ENCODE results near the gene PCYT2. TPM values are rescaled to one million over a fixed set of nuclear protein-coding genes. Genes with fewer than 3 reads are reported as not detected.

Gene PCYT2
- total RNA-seq, 1 donor from 2014 or later, result 93.2 TPM

DNA sequence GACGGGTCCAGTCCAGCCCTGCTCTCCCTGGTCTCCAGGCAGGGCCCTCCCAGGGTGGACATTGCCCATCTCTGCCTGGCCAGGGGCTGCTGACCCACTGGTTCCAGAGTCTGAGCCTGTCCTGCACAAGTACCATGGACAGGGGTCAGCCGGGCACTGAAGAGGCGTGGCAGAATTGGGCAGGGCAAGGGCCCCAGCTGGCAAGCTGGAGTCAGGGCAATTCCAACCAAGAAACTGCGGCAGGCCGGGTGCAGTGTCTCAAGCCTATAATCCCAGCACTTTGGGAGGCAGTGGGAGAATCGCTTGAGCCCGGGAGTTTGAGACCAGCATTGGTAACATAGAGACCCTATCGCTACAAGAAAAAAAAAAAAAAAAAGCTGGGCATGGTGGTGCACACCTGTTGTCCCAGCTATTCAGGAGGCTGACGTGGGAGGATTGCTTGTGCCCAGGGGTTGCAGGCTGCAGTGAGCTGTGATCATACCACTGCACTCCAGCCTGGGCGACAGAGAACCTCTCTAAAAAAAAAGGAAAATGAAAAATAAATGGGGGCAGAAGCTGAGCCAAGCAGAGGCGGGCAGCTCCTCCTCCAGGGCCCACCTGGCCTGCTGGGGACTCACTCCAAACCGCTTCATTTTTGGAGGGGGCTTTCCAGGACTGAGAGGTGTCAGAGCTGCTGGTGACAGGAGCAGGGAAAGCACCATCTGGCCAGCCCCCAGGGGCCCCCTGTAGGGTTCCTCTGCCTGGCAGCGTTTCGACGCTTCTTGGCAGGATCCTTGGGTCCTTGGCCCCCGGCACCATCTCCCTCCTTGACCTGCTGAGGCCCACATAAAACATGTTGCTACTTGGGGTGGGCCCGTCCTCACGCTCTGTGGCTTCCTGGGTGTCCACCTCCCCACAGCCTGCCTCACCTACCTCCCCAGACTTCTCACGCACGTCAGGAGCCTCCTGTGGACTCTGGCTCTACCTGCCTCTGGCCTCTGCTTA is 19.2 kb upstream of the PCYT2 start:
- no peak overlapping the region for H3K4me3 Mint-ChIP-seq (ENCODE audit: low read depth)
- H3K36me3 Mint-ChIP-seq (ENCODE audit: insufficient read depth), result no peaks in the 10 kb centered on the region
- no peaks in the 10 kb centered on the region for H3K9me3 Mint-ChIP-seq (ENCODE audit: low read depth)
- H3K27me3 Mint-ChIP-seq, result peaks cover 3% of the 10 kb centered on the region
- DNase-seq (ENCODE audit: low spot score, unreplicated experiment), result no peak
- H3K27ac Mint-ChIP-seq, result no peak overlapping the region
- TF ChIP-seq, protein P1, sequence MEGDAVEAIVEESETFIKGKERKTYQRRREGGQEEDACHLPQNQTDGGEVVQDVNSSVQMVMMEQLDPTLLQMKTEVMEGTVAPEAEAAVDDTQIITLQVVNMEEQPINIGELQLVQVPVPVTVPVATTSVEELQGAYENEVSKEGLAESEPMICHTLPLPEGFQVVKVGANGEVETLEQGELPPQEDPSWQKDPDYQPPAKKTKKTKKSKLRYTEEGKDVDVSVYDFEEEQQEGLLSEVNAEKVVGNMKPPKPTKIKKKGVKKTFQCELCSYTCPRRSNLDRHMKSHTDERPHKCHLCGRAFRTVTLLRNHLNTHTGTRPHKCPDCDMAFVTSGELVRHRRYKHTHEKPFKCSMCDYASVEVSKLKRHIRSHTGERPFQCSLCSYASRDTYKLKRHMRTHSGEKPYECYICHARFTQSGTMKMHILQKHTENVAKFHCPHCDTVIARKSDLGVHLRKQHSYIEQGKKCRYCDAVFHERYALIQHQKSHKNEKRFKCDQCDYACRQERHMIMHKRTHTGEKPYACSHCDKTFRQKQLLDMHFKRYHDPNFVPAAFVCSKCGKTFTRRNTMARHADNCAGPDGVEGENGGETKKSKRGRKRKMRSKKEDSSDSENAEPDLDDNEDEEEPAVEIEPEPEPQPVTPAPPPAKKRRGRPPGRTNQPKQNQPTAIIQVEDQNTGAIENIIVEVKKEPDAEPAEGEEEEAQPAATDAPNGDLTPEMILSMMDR (IDR thresholded peaks at IDR 0.05; ENCODE audit: unreplicated experiment), result no peak
- peaks cover 12% of the 10 kb centered on the region for H3K4me1 Mint-ChIP-seq (ENCODE audit: low read depth)

DNA sequence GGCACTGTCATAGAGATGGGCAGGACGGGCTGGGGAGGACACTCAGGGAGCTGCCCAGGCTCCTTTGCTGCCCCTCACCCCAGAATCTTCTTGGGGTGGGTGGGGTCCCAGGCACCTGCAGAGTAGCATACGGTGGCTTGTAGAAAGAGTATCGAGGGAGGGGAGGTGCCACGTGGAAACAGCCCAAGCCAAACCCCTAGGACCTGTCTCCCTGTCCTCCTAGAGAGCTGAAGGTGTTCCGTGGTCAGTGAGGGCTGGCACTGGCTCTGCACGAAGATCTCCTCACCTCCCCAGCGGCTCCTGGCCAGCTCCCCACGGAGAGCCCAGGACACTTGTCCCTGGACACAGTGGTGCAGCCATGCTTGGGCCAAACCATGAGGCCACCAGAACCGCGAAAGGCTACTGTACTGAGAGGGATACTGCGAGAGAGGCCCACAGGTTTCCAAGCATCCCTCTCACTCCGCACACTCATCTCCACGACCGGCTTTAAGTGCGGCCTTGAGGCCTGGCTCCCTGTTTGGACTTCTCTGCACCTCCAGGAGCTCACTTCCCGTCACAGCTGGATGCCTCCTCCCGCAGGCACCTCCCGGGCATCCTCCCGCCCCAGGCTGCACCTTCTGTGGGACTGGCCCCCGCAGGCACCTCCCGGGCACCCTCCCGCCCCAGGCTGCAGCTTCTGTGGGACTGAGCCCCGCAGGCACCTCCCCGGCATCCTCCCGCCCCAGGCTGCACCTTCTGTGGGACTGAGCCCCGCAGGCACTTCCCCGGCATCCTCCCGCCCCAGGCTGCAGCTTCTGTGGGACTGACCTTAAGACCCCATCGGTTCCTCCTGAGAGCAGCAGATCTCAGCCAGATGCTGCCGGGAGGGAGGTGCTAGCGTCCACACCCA is 18.3 kb upstream of the PCYT2 start:
- peaks cover 3% of the 10 kb centered on the region for H3K27me3 Mint-ChIP-seq
- no peak overlapping the region for H3K27ac Mint-ChIP-seq
- TF ChIP-seq, protein P1 (IDR thresholded peaks at IDR 0.05; ENCODE audit: unreplicated experiment), result no peak
- H3K4me3 Mint-ChIP-seq (ENCODE audit: low read depth), result peak overlapping the region; percentile 46
- H3K9me3 Mint-ChIP-seq (ENCODE audit: low read depth), result no peaks in the 10 kb centered on the region
- no peaks in the 10 kb centered on the region for H3K36me3 Mint-ChIP-seq (ENCODE audit: insufficient read depth)
- DNase-seq (ENCODE audit: low spot score, unreplicated experiment), result no peak
- H3K4me1 Mint-ChIP-seq (ENCODE audit: low read depth), result peaks cover 14% of the 10 kb centered on the region

GRCh38 chr17:81928544-81929252 is 17.5 kb upstream of the PCYT2 start:
- no peaks in the 10 kb centered on the region for H3K36me3 Mint-ChIP-seq (ENCODE audit: insufficient read depth)
- peaks cover 18% of the 10 kb centered on the region for H3K4me1 Mint-ChIP-seq (ENCODE audit: low read depth)
- DNase-seq (ENCODE audit: low spot score, unreplicated experiment), result no peak
- H3K9me3 Mint-ChIP-seq (ENCODE audit: low read depth), result no peaks in the 10 kb centered on the region
- TF ChIP-seq, protein P1 (IDR thresholded peaks at IDR 0.05; ENCODE audit: unreplicated experiment), result no peak
- peaks cover 3% of the 10 kb centered on the region for H3K27me3 Mint-ChIP-seq
- H3K27ac Mint-ChIP-seq, result no peak overlapping the region
- H3K4me3 Mint-ChIP-seq (ENCODE audit: low read depth), result peak overlapping the region; percentile 60

DNA sequence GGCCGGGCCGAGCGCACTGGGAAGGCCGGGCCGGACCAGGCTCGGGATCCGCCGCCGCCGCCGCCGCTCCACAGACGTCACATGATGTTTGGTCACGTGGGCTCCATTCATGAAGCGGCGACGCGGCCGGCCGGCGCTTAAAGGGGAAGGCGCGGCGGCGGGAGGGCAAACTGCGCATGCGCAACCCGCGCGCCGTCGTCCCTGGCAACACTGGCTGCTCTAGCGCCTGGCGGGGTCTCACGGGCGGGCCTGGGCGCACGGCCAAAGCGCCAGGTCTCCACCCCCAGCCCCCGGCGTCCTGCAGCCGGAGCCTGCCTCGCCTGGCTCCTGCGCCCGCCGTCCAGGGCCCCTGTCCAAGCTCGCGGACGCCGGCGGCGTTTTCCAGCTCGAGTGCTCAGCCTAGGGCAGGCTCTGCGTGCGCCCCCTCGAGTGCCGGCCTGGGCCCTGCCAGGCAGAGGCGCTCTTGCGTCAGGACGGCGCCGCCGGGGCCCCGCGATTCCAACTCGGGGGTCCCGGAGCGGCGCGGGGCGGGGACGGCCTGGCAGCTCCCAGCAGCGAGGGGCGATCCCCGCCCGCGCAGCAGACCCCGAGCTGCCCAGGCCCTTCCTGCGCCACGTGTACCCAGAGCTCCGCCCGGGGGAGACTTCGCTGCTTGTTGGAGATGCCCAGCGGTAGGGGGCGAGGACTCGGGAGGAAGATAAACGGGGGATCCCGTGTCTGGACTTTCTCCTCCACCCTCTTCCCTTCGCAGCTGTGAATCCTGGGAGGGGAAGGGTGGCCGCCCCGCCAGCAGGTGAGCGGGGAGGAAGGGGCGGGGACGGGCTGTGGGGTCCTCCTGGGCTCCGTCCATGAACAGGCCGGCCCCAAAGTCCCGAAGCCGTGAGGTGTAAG is 16.7 kb upstream of the PCYT2 start, which contains the start of gene MAFG:
MAFG (minus strand) TSS at position 83 of the 891 bp plus-strand sequence. CDS start 4,550 bp downstream, outside the sequence.
- TF ChIP-seq, protein P1 (IDR thresholded peaks at IDR 0.05; ENCODE audit: unreplicated experiment), result peak; percentile 49
- Mint-ChIP-seq H3K27ac (peak within 1 kb of the TSS; percentile 99), H3K4me3 (ENCODE audit: low read depth) (peak within 1 kb of the TSS; percentile 86), H3K9me3 (ENCODE audit: low read depth) (no peaks in the 10 kb centered on the region), H3K4me1 (ENCODE audit: low read depth) (peaks cover 22% of the 10 kb centered on the region), H3K27me3 (peaks cover 3% of the 10 kb centered on the region), H3K36me3 (ENCODE audit: insufficient read depth) (no peaks in the 10 kb centered on the region)
- DNase-seq (ENCODE audit: low spot score, unreplicated experiment), result peak; percentile 91
